Erythroblast (primary cell): ENCODE results near the gene ZYX.

Experiments used
- GATA1 ChIP-seq: IDR thresholded peaks from 2 replicates; pipeline ENCODE4 v1.6.1; 2011; ENCODE audit warnings: low read depth, mild to moderate bottlenecking, control low read depth, low read length, moderate library complexity
- POLR2A ChIP-seq: IDR thresholded peaks from 2 replicates; pipeline ENCODE4 v1.6.1; 2011; ENCODE audit warnings: mild to moderate bottlenecking, low read length

GRCh38 chr7:143385891-143386781 is 5.0 kb downstream of the ZYX start:
- TF ChIP-seq POLR2A, result no peak
- TF ChIP-seq GATA1, result no peak
